Inflammatory macrophage (primary cell): ENCODE measurements around the gene FARS2.
"Not testable (repeated sequence)": the region's sequence is repeated elsewhere in the genome, so short reads cannot be mapped to it uniquely, and the experiment has no call there.

Source experiments
- DNase-seq, 2 donors: peaks; one replicate each; pipeline ENCODE4 v3.0.0-alpha.2; 2020 to 2022

The FARS2 gene

DNA sequence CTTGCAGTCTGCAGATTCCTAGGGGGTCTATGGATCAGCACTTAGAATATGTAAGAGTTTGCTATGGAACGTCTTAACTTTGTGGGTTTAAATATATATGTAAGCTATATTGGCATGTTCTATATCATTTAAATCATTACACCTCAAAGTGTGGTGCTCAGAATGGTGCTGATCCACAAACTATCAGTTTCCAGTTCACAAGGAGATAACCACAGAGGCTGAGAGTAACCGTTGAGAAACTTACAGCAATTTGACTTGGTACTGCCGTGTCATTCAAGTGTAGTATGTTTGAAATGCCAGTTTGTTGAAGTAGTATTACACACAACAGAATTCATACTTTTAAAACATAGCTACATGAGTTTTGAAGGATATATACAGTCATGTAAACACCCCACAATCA lies 279.7 kb downstream of the FARS2 start:
- DNase-seq = no peak

DNA sequence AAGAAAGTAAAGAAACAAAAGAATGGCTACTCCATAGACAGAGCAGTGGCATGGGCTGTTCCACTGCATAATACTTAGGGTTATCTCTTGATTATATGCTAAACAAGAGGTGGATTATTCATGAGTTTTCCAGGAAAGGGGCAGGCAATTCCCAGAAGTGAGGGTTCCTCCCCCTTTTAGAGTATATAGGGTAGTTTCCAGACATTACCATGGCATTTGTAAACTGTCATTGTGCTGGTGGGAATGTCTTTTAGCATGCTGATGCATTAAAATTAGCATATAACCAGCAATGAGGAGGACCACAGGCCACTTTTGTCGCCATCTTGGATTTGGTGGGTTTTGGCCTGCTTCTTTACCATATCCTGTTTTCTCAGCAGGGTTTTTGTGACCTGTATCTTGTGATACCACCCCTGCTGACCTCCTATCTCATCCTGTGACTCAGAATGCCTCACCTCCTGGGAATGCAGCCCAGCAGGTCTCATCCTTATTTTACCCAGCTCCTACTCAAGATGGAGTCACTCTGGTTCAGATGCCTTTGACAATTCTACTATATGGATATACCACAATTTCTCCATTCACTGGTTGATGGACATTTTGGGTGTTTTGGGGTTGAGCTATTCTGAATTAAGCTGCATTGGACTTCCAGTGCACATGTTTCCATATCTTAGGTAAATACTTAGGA lies 280.6 kb downstream of the FARS2 start:
- no peak for DNase-seq

DNA sequence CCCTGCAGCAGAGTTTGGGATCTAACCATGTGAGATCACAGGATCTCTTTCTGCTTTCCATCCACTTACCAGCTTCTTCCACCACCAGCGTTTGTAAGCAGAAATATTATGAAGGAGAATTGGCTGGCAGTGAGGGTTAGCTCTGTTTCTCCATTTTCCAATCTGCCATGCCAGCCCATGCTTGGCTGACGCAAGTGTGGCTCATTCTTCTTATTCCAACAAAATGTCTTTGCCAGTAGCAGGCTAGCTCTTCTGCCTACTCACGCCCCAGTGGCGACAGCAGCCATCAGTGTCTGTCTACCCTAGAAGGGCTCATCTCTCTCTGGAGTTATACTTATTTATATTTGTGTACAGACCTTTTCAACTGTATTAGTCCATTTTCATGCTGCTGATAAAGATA lies 286.2 kb downstream of the FARS2 start:
- no peak for DNase-seq

DNA sequence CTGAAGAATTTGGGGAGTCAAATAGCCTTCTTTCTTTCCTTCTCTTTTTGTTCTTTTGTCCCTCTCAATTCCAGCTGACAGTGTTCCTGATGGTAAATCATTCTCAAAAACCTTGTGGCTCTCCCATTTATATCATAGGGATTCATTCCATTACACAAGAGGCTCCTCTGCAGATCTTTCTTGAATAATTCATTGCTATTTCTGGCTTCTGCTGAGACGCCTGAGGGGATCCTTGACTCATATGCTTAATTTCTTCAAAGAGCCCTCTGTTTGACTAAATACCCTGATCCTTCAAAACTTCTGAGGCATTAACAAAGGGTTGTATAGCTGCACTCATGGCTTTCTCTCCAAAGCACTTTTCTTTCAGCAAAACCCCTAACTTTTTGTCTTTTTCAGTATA lies 289.3 kb downstream of the FARS2 start:
- no peak for DNase-seq

DNA sequence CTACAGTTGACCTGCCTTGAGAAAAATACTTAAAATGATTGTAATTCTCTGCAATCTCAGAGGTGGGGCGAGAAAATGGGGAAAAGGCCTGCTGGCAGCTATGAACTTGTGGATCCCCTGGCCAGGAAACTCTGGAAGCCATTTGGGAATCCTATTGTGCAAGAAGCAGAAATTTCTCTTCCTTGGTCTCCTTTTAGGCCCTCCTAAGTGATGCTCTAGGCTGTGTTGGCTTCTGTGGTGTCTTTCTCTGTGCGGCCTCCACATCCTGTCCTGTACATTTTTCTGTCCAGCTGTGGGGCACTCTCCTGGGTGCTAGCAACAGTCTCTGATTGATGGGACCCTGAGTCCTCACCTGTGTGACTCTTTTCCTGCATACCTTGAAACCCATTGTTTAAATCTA lies 290.9 kb downstream of the FARS2 start:
- DNase-seq = no peak

DNA sequence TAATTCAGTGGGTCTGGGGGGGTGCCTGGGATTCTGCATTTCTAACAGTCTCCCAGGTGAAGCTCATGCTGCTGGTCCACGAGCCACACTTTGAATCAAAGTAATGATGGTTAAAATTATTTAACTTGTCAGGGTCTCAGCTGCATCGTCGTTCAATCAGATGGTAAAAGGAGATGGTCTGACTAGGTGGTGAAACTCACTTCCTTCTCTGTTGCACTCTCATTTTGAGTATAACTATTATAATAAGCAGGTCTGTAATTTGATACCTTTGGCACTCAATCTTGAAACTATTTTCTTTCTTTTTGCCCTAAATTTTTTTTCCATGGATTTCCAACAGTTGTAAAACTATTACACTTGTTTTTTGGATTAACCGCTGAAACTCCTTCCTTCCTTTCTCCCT lies 292.5 kb downstream of the FARS2 start:
- no peak for DNase-seq

DNA sequence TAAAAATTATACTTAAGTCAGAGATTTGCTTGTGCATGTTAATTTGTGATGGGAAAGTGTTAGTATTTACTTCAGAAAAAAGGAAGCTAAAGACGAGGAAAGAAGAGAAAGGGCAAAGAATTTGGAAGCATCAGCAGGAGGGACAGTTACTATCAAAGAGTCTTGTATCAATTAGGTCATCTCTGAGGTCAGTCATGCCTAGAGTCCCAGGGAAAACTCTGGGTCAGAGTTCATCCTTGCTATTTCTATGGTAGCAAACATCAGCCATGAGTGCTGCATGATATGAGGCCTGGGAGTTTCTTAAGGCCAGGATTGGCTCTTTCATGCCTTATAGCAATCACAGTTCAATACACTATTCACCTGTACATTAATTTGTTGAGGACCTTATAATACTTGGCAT lies 292.9 kb downstream of the FARS2 start:
- no peak for DNase-seq

DNA sequence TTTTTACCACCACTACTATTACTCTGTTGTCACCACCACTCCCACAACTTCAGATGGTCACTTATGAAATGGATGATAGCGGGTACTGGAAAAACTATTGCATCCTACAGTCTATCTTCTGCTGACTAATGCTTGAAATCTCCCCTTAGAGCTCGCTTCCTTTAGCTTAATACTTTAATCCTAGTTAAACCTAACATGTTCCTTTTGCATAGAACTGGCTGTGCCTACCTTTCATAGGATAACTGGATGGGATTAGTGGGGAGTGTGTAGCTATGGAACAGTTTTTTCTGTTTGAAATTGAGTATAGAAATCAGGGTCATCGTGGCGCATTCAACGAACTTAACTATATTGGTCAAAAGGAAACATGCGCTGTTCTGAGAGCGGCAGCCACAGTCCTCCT lies 294.7 kb downstream of the FARS2 start:
- DNase-seq = no peak

DNA sequence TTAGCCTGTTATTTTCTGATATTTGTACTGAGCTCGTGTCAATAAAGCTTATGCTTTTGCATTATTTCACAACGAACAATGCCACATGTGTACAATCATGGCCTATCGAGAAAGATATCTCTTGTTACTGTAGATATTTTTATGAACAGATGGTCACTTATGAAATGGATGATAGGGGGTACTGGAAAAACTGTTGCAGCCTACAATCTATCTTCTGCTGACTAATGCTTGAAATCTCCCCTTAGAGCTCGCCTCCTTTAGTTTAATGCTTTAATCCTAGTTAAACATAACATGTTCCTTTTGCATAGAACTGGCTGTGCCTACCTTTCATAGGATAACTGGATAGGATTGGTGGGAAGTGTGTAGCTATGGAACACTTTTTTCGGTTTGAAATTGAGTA lies 296.2 kb downstream of the FARS2 start:
- DNase-seq = no peak

DNA sequence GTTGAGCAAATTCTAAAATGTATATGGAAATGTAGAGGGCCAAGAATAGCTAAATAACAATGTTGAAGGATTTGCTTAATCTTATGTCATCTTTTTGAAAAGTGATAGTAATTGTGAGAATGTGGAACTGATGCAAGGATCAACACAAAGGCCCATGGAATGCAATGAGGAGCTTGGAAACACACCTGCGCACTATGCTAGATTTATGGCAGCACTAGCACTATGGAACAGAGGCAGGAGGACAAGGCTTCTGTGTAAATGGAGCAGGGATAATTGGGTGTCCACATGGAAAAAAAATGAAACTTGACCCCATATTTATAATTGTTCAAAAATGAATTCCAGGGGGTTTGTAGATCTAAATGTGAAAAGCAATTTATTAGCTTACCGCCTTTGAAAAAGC lies 298.3 kb downstream of the FARS2 start:
- no peak for DNase-seq

DNA sequence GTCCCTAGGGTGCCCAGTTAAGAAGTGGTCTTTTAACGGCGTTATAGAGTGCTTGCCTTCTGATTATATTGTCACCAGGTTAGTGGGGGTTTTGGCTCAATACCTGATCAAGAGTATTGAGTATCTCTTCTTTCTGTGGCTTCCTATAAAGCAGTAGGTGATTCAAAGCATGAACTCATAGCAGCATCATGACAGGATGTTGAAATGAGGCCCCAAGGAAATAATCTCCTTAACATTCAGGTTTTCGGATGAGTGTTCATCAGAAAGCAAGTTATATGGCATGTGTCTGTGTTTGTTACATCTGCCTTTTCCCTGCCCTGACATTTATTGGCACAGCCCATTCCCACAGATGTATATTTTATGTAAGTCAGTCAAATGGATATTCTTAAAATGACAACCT lies 301.0 kb downstream of the FARS2 start:
- no peak for DNase-seq

DNA sequence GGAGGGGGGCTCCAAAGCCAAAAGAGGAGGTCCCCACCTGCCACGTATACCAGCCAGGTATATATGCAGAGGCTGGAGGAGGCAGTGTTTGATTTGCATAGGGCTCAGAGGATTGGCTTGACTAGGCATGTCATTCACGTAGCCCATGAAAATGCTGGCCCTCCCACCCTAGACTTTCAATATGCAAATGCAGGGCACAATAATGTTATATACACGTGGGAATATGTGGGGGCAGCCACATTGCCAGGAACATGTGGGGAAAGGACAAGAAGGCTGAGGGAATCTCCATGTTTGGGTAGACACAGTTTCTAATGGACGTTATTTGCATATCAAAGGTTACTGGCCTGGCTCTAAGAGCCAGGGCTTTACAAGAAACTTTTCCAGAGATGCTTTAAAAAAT lies 301.8 kb downstream of the FARS2 start:
- DNase-seq = no peak

DNA sequence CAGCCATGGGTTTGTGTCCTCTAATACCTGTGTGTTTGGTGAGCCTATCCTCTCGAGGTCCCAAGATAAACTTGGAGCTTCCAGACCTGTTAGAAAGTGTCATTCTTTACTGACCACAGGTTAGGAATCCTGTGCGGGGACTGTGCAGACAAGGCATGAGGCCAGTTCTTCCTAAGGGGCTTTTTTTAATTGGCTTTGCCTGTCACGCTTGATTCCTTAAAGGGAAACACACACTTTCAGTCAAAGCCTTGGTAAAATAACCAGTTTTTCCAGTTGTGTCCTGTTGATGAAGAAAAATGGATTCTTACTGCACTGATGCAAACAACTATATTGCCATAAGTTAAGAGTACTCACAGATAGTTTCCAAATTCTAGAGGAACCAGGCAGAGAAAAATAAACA lies 303.4 kb downstream of the FARS2 start:
- DNase-seq = not testable (repeated sequence)

DNA sequence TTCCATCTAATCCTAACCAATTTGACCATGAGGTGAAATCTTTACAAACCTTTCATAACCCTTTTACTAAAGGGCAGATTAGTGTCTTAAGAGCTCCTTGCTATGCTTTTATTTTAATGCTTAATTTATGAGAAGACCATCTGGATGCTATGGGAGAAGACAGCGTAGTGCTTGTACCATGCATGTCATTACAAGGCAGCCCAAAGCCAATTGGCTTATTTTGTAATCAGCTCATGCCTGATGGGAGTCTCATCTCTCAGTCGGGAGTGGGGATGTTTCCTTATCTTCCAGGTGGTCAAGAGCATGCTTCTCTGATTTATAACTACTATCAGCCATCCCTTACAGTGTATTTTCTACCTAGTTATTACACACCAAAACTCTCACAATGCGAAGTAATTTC lies 304.7 kb downstream of the FARS2 start:
- DNase-seq = no peak

DNA sequence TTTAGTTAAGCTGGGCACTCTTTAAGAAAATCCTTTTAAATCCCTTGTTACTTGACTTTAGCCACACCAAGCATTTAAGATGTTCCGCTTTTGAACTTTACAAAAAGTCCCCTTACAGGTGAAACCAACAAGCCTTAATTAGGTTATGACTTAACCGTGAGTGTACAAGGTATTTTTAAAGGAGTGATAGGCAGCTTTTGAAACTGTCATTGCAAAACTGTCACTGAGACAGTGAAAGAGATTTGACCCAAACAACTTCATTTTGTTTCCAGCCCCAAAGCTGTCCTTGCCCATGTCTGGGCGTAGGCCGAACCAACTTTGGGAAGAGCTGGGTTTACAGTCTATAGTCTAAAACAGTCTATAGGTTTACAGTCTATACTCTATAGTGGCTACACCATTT lies 305.4 kb downstream of the FARS2 start:
- DNase-seq = no peak

DNA sequence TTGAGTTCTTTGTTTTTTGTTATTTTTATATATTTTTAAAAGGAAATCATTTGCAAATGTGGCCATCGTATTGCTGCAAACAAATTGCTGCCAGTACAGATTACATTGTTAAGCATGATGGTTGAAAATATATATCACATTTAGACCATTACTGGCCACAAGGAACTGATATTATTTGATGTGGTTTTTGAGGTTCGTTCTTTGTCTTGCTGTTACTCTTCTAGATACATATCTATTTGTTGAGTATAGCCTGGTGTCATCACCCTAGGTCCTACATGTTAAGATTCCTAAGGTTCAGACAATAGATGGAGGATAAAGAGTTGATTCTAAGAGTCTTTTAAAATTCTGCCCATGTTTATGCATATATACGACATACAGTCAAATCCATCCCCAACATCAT lies 306.0 kb downstream of the FARS2 start:
- DNase-seq = no peak

DNA sequence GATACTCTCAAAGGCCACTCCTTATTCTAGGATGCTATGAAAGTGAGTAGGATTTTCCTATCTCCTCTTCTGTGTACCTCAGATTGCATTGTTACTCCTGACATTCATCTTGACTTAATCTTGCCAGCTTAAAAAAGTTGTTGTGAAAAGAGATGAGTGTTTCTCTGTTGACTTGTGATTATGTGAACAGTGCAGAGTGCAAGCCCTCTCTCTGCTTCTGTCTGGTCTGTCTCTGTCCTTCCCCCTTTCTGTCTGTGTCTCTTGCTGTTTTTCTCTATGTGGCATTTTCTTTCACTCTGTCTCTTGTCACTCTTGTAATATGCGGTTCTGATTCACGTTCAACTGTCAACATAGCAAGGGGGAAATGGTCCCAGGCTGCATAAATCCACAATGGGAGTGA lies 306.6 kb downstream of the FARS2 start:
- no peak for DNase-seq

DNA sequence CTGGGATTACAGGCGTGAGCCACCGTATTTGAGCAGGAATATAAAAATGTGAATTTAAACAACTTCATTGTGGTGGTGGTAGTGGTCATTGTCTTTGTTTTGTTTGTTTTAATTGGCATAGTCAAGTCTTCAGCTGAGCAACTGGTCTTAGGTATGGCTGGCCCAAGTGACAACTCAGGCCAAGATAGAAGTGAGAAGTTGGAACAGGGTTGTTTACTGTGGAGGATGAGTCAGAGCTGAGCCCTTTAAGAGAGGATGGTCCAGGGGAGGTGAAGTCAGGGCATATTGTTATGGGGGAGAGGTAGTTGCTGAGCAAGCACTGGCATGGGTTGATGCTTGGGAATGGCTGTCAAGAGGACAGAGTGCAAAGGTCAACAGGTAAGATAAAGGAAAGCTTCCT lies 308.2 kb downstream of the FARS2 start:
- no peak for DNase-seq

DNA sequence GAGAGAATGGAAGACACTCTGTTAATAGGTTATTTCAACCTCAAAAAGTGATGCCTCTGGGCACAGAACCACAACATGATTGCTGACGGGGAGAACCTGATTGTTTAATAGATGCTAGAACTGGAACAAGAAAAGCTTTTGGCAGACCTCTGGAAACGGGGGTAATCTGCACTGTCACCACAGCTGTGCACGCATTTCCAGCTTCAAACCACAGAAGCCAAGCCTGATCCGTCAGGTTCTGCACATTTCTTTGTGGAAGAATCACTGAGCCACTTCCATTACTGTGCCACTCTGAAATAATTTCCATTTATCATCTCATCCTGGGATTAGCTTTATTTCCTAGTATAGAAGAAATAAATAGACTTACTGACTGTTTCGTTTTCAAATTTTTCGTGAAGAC lies 309.3 kb downstream of the FARS2 start:
- no peak for DNase-seq

DNA sequence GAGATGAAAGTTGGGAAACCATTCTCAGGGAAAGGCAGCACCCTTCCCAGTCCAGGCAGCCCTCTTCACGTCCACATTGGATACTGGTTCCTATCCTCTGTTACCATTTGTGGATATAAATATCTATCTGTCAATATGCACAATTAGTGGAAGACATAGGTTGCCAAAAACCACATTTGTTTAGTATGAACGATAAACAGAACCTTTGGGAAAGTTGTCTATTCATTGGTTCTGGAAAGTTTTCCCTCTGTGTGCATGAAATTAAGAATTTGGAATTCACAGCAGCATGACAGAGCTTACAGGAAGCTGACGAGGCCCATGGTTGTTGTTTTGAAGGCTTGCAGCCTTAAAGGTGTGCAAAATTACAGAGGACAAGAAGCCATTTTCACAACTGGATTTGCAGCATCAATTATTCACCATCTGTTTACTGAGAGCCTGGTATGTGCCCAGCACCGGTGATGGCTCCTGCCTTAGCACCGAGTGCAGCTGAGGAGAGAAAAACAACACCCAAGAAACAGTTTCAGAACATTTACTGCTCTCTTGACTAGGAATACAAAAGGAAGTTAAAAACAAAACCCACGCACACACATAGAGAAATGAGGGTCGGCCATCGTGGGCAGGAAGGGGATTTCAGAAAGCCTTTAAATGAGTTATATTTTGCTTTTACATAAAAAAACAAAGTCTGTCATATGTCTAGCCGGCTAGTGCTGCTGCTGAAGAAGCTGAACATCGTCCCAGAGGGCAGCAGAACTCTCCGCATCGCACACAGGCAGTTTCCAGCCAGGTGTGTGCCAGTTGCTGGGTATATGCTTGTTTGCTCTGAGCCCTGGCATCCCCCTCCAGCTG lies 319.6 kb downstream of the FARS2 start:
- no peak for DNase-seq

DNA sequence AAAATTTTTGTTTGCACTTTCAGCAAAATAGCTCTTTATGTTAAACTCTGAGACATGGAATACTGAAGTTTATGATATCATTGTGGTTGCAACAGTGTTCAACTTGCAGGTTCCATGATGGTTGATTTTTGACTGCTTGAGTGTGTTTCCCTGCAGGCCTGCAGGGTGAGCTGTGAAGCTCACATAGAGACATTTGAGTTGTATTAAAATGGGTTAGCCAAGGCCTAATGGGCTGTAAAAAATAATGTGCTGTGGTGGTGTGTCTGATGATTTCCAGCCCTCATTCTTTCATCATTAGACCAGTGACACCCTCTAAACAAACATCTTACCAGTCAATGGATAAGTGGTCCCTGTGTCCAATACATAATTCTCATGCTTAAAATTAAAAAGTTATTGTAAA lies 321.4 kb downstream of the FARS2 start:
- DNase-seq = no peak

DNA sequence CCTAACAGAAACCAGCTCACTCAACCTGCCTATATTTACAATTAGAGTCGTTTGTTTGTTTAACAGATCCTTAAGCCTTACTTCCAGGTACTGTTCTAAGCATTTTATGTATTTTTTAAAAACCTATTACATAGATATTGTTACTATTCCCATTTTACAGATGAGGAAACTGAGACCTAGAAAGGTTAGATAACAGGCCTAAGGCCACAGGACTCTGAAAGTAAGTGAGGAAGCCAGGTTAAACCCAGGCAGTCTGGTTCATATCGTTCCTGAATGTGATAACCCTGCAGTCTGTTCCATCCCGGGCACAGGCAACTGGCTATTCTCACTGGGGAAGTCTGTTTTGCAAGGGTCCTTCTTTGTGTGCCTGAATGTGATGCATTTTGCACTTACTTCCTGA lies 322.2 kb downstream of the FARS2 start:
- DNase-seq = no peak

DNA sequence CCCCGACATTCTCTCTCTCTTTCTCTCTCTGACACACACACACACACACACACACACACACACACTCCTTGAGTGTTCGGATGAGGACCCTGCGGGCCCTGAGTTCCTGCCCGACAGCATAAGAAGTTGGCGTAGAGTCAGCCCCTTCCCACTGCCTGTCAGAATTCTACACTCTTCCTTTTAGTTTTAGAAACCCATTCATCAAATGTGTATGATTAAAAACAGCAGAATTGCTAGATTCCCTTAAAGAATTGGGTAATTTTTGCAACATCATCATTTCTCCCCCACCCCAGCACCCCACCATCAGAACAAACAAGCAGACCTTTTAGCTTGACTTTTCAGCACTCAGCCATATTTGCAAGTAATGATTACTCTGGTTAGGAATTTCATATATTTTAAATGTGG lies 322.8 kb downstream of the FARS2 start:
- DNase-seq = no peak

DNA sequence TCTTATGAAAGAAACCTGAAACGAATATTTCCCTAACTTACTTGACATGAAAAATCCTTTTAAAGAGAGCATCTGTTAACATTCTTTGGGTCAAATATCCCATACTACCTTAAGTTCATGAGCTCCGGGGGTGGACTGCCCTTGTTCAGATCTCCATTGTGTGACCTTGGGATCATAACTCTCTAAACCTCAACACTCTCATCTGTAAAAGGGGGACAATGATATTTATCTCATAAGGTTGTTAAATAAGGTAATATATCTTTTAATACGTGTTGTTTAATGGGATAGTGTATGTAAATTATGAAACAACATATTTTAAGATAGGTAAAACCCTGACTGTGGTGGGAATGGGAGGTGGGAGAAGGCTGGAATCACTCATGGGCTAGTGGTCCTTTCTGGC lies 326.3 kb downstream of the FARS2 start:
- DNase-seq = no peak
